Measurements from ENCODE around the gene ARHGDIA.

Gene ARHGDIA

GRCh38 chr17:81901167-81902022 is 30.3 kb upstream of the ARHGDIA start:
- Mint-ChIP-seq H3K36me3 (ENCODE audit: low read depth) (peaks cover 12% of the 10 kb centered on the region), H3K27ac (no peak overlapping the region), H3K4me1 (peaks cover 6% of the 10 kb centered on the region), H3K9me3 (no peaks in the 10 kb centered on the region), H3K27me3 (peaks cover 7% of the 10 kb centered on the region), H3K4me3 (no peak overlapping the region)
- peak; percentile 21 for ATAC-seq
- DNase-seq, result no peak

DNA sequence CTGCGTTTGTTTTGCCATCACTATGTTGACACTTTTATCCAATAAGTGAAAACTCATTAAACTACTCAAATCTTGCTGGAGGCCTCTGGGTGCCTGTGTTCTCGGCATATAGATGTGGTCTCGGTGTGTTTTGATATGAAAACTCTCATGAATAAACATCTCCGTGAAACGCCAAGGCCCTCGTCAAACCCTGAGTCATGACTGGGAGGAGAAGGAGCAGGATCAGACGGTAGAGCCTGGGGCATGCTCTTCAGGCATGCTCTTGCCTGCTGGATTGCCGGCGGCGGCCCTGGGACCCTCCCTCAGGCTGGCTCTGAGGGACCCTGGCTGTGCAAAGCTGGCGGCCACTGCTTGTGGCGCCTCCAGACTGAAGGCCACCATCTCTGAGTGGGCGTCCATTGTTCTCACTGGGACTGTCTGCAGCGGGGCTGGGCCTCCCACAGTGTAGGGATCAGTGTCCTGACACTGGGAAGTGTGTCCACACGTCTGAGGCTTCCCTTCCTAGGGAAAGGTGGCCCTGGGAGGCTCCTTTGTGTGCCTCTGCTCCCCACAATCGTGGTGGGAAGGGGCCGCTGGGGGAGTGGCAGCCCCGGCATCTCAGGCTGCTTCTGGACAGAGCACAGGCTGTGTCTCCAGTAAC is 29.2 kb upstream of the ARHGDIA start:
- no peak overlapping the region for H3K27ac Mint-ChIP-seq
- H3K4me3 Mint-ChIP-seq, result no peak overlapping the region
- ATAC-seq (no peak), DNase-seq (no peak)
- peaks cover 7% of the 10 kb centered on the region for H3K27me3 Mint-ChIP-seq
- H3K4me1 Mint-ChIP-seq, result peaks cover 6% of the 10 kb centered on the region
- H3K9me3 Mint-ChIP-seq, result no peaks in the 10 kb centered on the region
- peaks cover 14% of the 10 kb centered on the region for H3K36me3 Mint-ChIP-seq (ENCODE audit: low read depth)

DNA sequence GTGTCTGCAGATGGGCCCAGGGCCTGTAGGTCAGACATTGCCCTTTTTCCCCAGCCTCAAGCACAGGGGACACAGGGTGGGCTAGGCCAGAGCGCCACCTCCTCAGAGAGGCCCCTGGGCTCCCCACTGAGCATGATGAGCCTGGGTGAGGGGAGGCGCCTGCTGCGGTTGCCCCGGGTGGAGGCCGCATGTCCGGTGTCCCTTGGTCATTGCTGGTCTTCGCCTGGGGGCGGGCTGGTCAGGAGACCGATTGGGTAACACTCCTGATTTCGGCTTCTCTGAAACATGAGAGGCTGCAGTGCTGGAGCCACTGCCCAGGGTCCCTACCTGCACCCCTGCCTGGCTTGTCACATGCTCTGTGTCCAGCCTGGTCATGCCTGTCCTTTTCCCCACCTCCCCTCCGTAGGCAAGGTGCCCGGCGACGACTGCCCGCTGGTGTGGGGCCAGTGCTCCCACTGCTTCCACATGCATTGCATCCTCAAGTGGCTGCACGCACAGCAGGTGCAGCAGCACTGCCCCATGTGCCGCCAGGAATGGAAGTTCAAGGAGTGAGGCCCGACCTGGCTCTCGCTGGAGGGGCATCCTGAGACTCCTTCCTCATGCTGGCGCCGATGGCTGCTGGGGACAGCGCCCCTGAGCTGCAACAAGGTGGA is 28.5 kb upstream of the ARHGDIA start:
- Mint-ChIP-seq H3K9me3 (no peaks in the 10 kb centered on the region), H3K27me3 (peaks cover 7% of the 10 kb centered on the region), H3K4me3 (no peak overlapping the region), H3K4me1 (peaks cover 6% of the 10 kb centered on the region), H3K36me3 (ENCODE audit: low read depth) (peaks cover 16% of the 10 kb centered on the region), H3K27ac (no peak overlapping the region)
- no peak for DNase-seq
- ATAC-seq, result no peak

DNA sequence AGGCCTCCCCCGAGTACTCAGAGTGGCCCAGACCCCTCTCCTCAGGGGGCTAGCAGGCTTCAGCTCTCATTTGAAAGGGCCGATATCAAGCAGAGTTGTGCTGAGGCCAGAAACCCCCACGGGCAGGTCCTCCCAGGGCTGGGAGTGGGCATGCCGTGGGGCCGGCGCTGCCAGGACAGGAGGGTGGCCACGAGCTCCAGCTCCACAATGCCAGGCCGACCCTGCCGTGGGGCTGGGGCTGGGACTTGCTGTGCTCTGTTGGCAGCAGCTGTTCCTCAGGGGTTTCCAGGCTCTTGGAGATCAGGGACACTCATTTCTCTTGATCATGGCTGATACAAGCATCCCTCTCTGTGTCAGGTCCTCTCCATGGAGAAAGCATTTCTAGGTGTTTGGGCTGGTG is 27.7 kb upstream of the ARHGDIA start:
- Mint-ChIP-seq H3K4me1 (peaks cover 6% of the 10 kb centered on the region), H3K9me3 (no peaks in the 10 kb centered on the region), H3K27ac (no peak overlapping the region), H3K27me3 (peaks cover 7% of the 10 kb centered on the region), H3K4me3 (no peak overlapping the region), H3K36me3 (ENCODE audit: low read depth) (peaks cover 16% of the 10 kb centered on the region)
- DNase-seq, result no peak
- ATAC-seq, result no peak

DNA sequence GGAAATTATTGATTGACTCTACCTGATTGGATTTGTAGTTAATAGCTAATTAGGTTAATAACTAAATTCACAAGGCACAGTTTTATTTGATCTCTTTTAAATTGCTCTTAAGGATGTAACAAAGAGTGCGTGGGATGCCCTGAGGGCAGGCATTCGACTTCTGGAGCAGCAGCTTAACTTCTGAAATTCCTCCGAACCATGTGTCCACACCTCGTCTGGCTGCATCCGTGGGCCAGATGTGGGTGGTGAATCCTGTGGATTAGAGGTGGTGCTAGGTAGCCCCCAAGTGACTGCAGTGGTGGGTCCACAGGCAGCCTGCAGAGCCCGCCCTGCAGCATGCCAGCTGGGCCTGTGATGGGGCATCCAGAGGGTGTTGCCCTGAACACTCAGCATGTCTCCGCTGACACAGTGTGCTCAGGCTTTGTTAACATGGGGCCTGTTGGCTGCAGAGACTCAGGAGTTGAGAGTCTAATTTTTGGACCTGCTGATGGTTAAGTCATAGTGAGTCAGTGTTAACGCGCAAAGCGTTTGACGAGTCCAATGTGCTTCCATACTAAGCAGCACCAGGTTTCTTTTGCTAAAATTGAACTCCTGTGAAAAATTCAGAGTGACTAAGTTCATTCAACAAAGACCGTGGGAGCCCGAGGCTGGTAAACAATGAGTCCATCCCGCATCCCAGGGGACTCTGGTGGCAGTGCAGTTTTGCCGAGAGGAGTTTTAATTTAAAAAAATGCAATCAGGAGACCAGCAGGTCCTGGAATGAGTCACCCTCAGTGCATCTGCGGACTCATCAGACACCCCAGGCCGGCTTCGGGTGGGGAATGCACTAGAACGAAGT is 27.1 kb upstream of the ARHGDIA start:
- H3K4me1 Mint-ChIP-seq, result peaks cover 8% of the 10 kb centered on the region
- DNase-seq (no peak), ATAC-seq (no peak)
- peaks cover 7% of the 10 kb centered on the region for H3K27me3 Mint-ChIP-seq
- no peak overlapping the region for H3K27ac Mint-ChIP-seq
- peaks cover 16% of the 10 kb centered on the region for H3K36me3 Mint-ChIP-seq (ENCODE audit: low read depth)
- no peaks in the 10 kb centered on the region for H3K9me3 Mint-ChIP-seq
- no peak overlapping the region for H3K4me3 Mint-ChIP-seq

GRCh38 chr17:81895400-81895799 is 24.3 kb upstream of the ARHGDIA start:
- Mint-ChIP-seq H3K9me3 (no peaks in the 10 kb centered on the region), H3K27ac (no peak overlapping the region), H3K4me3 (no peak overlapping the region), H3K27me3 (no peaks in the 10 kb centered on the region), H3K36me3 (ENCODE audit: low read depth) (peaks cover 16% of the 10 kb centered on the region), H3K4me1 (peaks cover 8% of the 10 kb centered on the region)
- DNase-seq (no peak), ATAC-seq (no peak)

GRCh38 chr17:81891303-81891552 is 20.1 kb upstream of the ARHGDIA start:
- Mint-ChIP-seq H3K4me1 (peaks cover 25% of the 10 kb centered on the region), H3K36me3 (ENCODE audit: low read depth) (peaks cover 48% of the 10 kb centered on the region), H3K27me3 (no peaks in the 10 kb centered on the region), H3K9me3 (no peaks in the 10 kb centered on the region), H3K27ac (peak overlapping the region; percentile 98), H3K4me3 (peak overlapping the region; percentile 90)
- no peak for DNase-seq
- peak; percentile 2 for ATAC-seq

DNA sequence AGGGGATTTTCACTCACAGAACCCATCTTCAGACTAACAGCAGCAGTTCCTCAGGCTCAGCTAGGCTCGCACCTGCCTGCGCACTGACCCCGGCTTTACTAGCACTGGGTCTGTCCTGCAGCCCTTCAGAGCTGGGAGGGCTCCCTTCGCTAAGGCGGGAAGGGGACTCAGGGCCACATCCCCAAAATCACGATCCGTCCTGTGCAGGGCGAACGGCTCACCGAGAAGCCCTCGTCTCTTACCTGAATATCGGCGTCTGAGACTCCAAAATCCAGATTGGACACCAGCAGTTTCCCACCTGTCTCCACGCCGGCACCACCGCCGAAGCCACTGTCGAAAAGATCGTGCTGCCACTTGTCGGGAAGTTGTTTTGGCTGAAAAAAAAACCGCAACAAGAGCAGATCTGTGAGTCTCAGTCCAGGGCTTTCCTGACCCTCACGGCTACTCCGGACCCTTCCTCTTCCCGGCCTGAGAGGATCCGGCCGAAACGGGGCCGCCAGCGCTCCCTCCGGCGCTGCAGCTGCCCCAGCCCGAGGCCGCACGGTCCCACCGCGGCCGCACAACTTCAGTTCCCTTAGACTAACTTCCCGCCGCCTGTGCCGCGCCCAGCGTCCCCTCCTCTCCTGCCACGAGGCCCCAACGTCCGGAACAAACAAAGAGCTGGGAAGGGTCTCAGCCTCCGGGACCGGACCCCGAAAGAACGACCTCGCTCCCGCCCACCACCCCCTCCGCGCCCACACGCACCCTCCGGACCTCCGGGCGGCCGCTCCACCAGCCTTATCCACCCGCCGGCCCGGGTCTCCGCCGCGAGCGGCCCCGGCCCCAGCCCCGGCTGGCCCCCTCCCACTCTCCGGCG is 19.5 kb upstream of the ARHGDIA start:
- no peaks in the 10 kb centered on the region for H3K27me3 Mint-ChIP-seq
- peak overlapping the region; percentile 86 for H3K27ac Mint-ChIP-seq
- DNase-seq (no peak), ATAC-seq (no peak)
- peaks cover 25% of the 10 kb centered on the region for H3K4me1 Mint-ChIP-seq
- H3K9me3 Mint-ChIP-seq, result no peaks in the 10 kb centered on the region
- H3K36me3 Mint-ChIP-seq (ENCODE audit: low read depth), result peaks cover 53% of the 10 kb centered on the region
- peak overlapping the region; percentile 86 for H3K4me3 Mint-ChIP-seq

DNA sequence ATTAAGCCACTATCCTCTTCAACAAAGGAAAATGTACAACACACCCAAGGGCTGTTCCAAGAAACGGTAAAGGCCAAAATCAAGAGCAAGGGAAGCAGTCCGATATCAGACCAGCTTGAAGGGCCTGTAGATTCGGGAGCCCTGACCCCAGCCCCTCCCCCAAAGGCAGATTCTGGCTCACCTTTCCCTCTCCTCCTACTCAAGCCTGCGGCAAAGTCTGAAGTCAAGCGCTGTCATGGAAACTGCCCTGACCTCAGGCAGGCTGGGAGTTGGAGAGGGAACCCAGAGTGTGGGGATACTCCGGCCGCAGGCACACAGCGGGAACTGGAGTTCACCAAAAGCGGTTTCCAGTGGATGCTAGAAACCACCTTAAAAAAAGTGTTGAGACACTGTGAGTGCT is 18.5 kb upstream of the ARHGDIA start:
- H3K4me3 Mint-ChIP-seq, result peak overlapping the region; percentile 86
- no peaks in the 10 kb centered on the region for H3K27me3 Mint-ChIP-seq
- H3K4me1 Mint-ChIP-seq, result peaks cover 25% of the 10 kb centered on the region
- H3K36me3 Mint-ChIP-seq (ENCODE audit: low read depth), result peaks cover 58% of the 10 kb centered on the region
- ATAC-seq (no peak), DNase-seq (no peak)
- peak overlapping the region; percentile 86 for H3K27ac Mint-ChIP-seq
- H3K9me3 Mint-ChIP-seq, result no peaks in the 10 kb centered on the region

DNA sequence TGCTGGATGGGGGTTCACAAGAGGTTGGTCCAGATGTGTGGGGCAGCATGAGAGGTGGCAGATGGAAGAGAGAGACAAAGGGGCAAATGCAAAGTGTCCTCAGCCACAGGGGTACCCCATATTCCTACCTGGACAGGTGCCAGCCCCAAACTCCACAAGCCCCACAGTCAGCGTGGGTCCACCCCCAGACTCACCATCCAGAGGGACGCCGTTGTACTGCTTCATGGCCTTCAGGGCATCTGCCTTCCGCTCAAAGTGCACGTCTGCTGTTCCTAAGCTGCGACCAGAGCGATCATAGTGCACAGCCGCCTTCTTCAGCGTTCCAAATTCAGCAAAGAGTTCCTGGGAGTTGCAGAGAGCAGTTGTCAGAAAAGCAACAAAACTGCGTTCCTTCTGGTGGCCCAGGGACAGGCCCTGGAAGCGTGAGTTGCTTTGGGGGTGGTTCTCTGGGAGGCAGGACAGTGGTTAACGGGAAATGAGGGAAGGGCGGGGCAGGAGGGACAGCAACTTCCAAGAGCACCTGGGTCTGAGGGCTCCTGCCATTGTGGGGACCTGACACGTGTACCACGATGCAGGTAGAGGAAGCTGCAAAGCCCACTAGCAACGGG is 18.0 kb upstream of the ARHGDIA start:
- H3K27me3 Mint-ChIP-seq, result no peaks in the 10 kb centered on the region
- peak overlapping the region; percentile 71 for H3K27ac Mint-ChIP-seq
- H3K36me3 Mint-ChIP-seq (ENCODE audit: low read depth), result peaks cover 61% of the 10 kb centered on the region
- H3K4me1 Mint-ChIP-seq, result peaks cover 25% of the 10 kb centered on the region
- ATAC-seq, result no peak
- no peak for DNase-seq
- peak overlapping the region; percentile 86 for H3K4me3 Mint-ChIP-seq
- no peaks in the 10 kb centered on the region for H3K9me3 Mint-ChIP-seq

- H3K4me1 Mint-ChIP-seq, result peaks cover 21% of the 10 kb centered on the region
- H3K27me3 Mint-ChIP-seq, result no peaks in the 10 kb centered on the region
- H3K36me3 Mint-ChIP-seq (ENCODE audit: low read depth), result peaks cover 63% of the 10 kb centered on the region
- no peaks in the 10 kb centered on the region for H3K9me3 Mint-ChIP-seq
- peak overlapping the region; percentile 86 for H3K4me3 Mint-ChIP-seq
- no peak for ATAC-seq
- no peak for DNase-seq
- peak overlapping the region; percentile 71 for H3K27ac Mint-ChIP-seq
These were observed 17.2 kb upstream of the ARHGDIA start for GRCh38 chr17:81888105-81888987.

- ATAC-seq, result peak; percentile 29
- DNase-seq, result no peak
- H3K9me3 Mint-ChIP-seq, result no peaks in the 10 kb centered on the region
- no peaks in the 10 kb centered on the region for H3K27me3 Mint-ChIP-seq
- H3K27ac Mint-ChIP-seq, result peak overlapping the region; percentile 52
- H3K4me3 Mint-ChIP-seq, result no peak overlapping the region
- peaks cover 73% of the 10 kb centered on the region for H3K36me3 Mint-ChIP-seq (ENCODE audit: low read depth)
- peaks cover 17% of the 10 kb centered on the region for H3K4me1 Mint-ChIP-seq
These were observed 14.9 kb upstream of the ARHGDIA start for GRCh38 chr17:81885869-81886548.

Measured in activated naive CD8-positive, alpha-beta T cell treated with anti-CD3 and anti-CD28 coated beads, Interleukin-2, amount 50 U/mL, for 24 hours (primary cell).